Activated T-cell treated with anti-CD3 and anti-CD28 coated beads for 24 hours (primary cell): ENCODE measurements around the gene ARHGAP29.

ENCODE experiments used
- DNase-seq: peaks from one replicate; pipeline ENCODE4 v3.0.0-alpha.2; 2020; ENCODE audit warnings: low read depth

Gene ARHGAP29

GRCh38 chr1:94234615-94235014, 2.8 kb downstream of the ARHGAP29 start:
- DNase-seq = no peak

DNA sequence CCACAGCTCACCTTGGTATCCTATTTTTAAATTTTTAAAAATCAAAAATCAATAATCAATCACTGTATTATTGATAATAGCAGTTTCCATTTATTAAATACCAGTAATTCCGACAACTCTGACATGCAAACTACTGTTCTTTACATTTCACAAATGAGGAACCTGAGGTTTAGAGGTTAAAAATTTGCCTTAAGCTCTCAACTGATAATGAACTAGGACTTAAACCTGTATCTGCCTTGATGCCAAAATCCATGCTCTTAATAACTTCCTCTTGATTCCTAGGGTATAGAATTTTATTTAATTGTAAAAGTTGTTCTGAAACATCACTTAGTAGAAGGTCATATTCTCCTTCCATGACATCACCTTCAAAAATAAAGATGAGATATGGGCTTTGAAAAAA, 5.6 kb downstream of the ARHGAP29 start:
- DNase-seq = no peak

DNA sequence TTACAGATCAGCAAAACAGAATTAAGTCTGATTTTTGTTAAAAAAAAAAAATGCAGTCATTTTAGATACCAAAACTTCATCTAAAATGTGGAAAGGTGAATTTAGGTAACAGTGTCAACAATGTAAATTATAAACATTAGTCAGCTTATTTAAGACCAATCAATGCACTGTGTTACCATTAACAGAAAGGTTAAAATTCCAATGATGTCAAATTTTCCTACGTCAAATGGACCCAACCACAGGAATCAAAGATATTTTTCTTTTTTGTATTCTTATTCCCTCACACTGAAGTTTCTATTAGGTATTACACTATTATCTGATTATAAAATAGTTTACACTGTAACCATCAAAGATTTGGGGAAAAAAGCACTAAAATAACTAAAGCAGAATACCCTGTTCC, 6.5 kb downstream of the ARHGAP29 start:
- DNase-seq = no peak

GRCh38 chr1:94228640-94229375, 8.6 kb downstream of the ARHGAP29 start:
- DNase-seq = no peak

DNA sequence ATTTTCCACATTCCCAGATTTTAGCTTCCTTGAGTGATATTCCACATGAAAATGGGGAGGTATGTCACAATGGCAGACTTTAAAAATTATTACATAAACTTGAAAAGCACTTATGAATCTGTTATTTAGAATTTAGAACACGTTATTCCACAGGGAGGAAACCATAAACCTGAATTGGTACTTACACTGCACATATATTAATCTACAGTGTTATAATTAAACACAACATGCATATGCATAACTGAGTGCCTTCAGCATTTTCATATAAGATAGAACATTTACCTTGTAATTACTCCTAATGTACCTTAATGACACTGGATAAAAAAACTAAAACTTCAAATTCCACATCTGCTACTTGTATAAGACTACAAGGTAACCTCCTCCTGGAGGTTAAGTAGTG, 9.8 kb downstream of the ARHGAP29 start:
- DNase-seq = no peak

DNA sequence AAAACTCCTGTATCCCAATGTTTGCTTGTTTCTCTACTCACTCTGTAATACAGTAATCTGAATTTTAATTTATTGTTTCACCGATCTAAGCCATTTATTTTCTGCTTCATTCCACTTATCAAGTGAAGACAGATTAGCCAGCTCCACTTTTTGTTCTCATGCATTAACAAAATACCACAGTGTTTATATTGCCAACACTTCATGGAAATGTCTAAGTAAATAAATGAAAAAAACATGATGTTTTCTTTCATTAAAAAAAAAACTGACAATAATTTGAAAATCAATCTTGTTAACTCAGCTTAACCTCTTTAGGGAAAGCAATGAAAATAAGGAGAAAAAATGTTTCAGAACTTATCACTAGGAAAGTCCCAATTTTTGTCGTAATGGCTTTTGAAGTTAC, 11.5 kb downstream of the ARHGAP29 start:
- no peak for DNase-seq

DNA sequence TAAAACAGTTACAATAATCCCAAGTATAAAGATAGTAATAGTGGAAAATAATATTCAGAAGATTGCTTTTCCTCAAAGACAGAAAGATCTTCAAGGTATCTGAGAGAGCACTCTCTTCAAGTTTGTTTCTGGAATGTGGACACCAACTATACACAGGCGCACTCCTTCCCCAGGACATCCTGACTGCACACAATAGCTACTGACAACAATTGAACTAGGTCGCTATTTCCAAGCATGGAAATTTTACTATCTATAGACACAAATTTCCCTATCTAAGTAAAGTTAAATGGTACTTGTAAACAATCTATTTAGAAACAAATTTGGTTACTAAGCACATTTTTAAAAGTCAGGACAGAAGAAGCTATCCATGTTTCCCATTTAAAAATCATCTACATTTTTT, 19.1 kb downstream of the ARHGAP29 start:
- DNase-seq = no peak

- no peak for DNase-seq
Observed at GRCh38 chr1:94215955-94216354, 21.4 kb downstream of the ARHGAP29 start.

GRCh38 chr1:94209982-94210381, 27.4 kb downstream of the ARHGAP29 start:
- no peak for DNase-seq

DNA sequence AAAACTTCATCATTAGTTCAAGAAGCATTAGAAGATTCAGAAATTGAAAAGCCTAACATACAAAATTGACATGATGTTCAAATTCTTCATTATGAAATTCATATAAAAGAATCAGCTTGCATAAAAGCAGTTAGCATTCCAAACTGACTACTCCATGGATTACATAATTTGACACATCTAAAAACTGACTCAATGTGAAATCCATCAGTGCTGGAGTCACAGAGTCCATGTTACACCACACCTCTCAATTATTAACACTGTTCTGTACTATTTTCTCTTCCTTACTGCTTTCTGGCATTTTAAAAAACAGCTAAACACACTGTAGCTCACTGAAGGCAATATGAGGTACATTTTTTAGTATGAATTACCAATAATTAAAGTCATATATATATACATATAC, 28.0 kb downstream of the ARHGAP29 start:
- DNase-seq = no peak

GRCh38 chr1:94207695-94208094, 29.7 kb downstream of the ARHGAP29 start:
- no peak for DNase-seq

DNA sequence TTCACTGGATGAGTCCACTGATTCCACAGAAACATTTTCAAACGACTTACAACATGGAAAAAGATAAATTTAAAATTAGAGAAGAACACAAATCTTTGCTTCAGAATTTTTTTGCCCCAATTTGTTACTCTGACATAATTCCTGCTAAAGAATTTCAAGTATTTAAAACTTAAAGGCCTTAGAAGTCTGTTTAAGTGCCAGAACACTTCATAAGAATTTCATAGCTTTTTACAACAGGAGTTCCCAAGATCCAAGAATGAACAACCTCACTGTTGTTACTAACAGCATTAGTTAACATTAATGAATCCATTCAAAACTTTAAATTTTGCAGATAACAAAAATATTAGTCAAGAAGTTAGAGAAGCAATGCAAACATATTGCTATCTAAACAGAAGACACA, 31.7 kb downstream of the ARHGAP29 start:
- DNase-seq = no peak

DNA sequence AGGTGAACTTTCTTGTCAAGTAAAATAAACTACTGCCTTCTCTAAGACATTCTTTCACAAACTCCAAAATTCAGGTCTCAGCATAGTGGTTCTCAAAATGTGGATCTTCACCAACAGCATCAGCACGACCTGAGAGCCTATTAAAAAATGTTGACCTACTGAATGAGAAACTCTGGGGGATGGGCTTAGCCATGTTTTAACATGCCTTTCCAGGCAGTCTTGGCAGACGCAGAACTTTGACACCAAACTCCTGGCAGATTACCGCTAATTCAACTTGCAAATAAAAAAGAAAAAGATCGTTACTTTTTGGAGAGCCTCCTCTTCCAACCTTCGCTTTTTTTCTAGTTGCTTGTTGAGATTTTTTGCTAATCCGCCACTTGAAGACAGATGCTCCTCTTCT, 35.1 kb downstream of the ARHGAP29 start:
- DNase-seq = no peak

GRCh38 chr1:94199398-94199797, 38.0 kb downstream of the ARHGAP29 start:
- no peak for DNase-seq

DNA sequence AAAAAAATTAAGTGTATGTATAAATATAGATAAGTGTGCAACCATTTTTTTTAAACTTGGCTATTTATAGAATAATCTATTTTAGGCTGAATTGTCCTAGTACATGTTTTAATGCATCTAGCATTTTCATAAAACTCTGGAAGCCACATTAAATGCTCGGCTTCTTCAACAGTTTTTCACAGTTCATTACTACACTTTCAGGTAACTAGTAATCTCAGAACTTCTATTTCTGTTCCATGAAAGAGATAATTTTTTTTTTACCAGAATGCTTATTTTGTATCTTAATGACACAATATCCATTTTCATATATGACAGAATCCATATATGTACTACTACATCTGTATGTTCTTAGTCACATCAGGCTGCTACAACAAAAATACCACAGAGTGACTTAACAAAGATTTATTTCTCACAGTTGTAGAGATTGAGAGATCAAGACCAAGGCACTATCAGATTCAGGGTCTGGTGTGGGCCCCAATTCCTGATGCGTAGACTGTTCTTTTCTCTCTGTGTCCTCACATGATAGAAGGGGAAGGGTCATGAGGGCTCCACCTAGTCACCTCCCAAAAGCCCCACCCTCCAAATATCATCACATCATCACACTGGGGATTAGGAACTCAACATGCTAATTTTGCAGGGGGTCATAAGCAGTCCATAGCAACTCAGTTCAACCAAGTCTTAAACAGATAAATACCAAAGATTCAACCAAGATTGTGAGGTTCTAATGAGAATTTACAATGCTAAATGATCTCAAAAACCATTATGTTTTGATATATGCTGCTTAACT, 43.1 kb downstream of the ARHGAP29 start:
- DNase-seq = no peak

DNA sequence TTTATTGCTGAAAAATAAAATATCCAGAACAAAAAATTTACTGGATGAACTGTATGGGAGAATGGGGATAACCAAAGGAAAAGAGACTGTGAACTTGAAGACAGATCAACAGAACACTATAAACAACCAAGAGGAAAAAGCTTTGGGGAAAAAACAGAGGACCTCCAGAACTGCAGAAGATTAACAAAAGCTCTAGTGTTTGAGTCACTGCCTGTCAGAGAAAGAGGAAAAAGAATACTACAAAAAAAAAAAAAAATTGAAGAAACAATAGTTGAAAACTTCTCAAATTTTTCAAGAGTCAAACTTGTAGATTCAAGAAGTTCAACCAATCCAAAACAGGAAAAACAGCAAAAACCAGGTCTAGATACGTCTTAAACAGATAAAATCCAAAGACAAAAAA, 44.3 kb downstream of the ARHGAP29 start:
- DNase-seq = no peak

- no peak for DNase-seq
Observed at GRCh38 chr1:94191216-94191615, 46.2 kb downstream of the ARHGAP29 start.

- no peak for DNase-seq
Observed at GRCh38 chr1:94186946-94187345, 50.4 kb downstream of the ARHGAP29 start.

- no peak for DNase-seq
Observed at GRCh38 chr1:94183197-94183815, 54.1 kb downstream of the ARHGAP29 start.

DNA sequence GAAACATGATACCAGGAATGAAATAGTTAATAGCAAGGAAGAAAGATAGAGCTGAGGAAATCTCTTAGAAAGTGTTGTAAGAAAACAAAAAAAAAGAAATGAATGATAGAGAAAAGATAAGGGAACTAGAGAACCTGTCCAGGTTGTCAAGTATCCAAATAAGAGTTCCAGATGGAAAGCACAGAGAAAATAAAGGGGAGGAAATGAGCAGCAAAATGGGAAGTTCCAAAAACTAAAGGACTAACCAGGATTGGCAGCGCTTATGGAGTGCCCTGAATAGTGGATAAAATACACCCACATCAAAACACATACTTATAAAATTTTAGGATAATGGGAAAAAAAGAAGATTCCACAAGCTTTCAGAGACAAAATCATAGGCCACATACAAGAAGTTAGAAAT, 55.2 kb downstream of the ARHGAP29 start:
- no peak for DNase-seq

DNA sequence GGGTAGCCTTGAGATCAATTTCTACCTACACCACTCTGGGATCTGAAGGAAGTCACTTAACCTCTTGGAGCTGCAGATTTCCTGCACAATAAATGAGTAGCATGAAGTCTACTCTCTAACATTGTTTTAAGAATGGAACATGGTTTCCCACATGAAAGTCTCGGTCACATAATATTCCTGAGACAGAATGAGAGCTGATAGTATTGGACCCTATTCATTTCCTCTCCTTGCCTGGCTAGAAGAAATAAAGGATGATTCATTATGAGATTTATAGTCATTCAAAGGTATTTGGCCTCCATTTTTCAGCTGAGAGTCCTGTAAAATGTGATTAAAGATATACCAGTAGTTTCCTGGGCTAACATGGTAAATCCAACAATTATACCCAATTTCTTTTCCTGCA, 56.7 kb downstream of the ARHGAP29 start:
- DNase-seq = no peak

- DNase-seq = no peak
Observed at GRCh38 chr1:94178901-94179300, 58.5 kb downstream of the ARHGAP29 start.

- no peak for DNase-seq
Observed at GRCh38 chr1:94169126-94169525, 68.3 kb downstream of the ARHGAP29 start.
